SKM-1 treated with dmso at 0.1 percent for 144 hours (cell line): Measurements from ENCODE around the gene SCFD2.

Experiments
- DNase-seq: peaks from one replicate; lab custom pipeline; 2025; ENCODE audit not compliant: unreplicated experiment; lab: John Stamatoyannopoulos, UW

Gene SCFD2

DNA sequence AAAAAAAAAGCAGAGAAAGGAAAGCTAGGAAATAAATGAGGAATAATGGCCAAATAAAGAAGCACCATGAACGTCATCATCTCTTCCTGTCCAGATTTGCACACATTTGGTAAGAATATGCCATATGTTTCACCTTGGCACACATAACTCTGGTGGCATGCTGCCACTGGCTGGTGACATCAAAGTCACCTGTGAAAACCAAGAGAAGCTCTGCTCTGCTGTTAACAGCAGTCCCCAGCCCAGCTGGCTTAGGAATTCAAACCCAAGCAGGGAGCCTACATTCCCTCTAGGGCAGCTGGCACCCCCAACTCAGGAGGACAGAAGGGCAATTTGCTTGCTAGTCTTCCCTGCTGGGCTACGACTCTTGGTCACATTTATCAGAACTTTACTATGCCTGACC lies 426.1 kb downstream of the SCFD2 start:
- DNase-seq = no peak

GRCh38 chr4:52939325-52939724 lies 426.5 kb downstream of the SCFD2 start:
- no peak for DNase-seq

DNA sequence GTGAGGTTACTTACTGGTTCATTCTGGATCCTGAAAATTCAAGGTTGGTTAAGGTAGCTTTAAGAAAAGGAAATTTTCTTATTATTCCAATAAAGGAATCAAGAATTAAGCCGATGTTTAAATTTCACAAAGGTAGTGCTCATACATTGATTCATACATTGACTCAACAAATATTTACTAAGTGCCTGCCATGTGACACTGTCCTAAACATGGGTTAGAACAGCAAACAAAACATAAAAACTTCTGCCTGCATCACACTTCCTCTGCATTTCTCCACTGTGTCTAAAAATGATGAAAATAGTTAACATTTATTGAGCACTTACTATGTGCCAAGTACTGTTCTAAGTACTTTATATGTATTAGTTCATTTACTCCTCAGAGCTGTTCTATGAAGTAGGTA lies 428.0 kb downstream of the SCFD2 start:
- no peak for DNase-seq

GRCh38 chr4:52936729-52937128 lies 429.1 kb downstream of the SCFD2 start:
- no peak for DNase-seq

- no peak for DNase-seq
Observed at GRCh38 chr4:52935317-52935716, 430.5 kb downstream of the SCFD2 start.

DNA sequence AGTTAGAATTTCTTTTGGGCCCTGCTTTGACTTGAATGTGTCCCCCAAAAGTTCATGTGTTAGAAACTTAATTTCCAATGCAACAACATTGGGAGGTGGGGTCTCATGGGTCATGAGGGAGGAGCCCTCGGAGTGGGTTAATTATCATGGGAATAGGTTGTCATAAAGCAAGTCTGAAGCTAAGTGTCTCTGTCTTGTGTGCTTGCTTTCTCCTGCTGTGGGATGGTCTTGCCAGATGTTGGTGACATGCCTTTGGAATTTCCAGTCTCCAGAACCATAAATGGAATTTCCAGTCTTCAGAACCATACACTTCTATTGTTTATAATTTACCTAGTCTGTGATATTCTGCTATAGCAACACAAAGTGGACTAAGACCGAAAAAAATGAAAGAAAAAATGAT lies 432.1 kb downstream of the SCFD2 start:
- DNase-seq = no peak

GRCh38 chr4:52932591-52933470 lies 433.0 kb downstream of the SCFD2 start:
- no peak for DNase-seq

GRCh38 chr4:52931243-52931642 lies 434.6 kb downstream of the SCFD2 start:
- no peak for DNase-seq

DNA sequence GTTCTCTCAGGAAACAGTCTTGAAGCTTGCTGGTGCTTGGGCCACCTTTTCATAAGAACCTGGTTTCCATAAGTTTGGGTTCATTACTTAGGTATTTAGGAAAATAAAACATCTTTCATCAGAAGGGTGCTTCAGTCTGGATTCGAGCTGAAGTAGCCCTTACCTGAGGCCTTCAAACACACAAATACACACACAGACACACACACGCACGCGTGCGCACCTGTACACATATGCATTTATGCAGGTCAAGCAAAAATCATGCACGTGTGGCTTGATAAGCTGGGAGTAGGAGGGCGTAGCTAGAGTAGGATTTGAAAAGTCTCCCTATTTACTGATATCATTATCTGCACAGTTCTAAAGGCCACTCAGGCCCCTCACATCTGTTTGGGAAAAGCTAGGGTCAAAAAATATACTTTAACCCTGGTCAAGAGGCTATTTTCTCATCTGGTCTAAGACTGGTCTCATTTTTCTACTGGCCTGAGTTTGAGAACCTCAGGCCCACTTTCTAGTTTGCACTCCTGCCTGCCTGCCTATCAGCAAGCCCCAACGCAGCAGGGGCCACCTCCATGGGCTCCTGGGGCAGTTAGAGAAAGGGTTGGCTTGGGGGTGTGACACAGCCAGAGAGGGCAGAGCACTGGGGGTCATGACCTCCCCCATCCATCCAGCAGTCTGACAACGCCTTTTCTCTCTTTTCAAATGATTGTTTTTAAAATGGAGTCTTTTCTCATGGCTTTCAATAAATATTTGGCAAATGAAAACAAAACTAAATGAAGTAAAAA lies 439.5 kb downstream of the SCFD2 start:
- DNase-seq = no peak

- DNase-seq = no peak
Observed at GRCh38 chr4:52925531-52925968, 440.3 kb downstream of the SCFD2 start.

DNA sequence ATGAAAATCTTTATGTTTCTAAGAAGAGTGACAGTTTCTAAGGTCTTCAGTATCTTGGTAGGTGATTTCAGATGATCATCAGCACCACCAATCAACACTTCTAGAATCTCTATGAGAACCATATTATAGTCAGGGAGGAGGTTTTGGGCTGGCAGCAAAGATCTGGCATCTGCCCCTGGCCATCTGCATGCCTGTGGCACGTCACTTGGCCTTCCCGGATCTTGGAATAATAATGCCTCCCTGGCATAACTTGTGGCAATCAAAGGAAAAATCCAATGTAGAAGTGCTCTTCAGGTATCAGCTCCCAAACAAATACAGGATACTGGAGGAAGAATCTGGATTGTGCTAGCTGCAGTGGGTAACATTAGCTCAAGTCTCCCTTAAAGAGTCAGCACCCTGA lies 446.4 kb downstream of the SCFD2 start:
- no peak for DNase-seq

- DNase-seq = no peak
Observed at GRCh38 chr4:52917817-52918216, 448.0 kb downstream of the SCFD2 start.

DNA sequence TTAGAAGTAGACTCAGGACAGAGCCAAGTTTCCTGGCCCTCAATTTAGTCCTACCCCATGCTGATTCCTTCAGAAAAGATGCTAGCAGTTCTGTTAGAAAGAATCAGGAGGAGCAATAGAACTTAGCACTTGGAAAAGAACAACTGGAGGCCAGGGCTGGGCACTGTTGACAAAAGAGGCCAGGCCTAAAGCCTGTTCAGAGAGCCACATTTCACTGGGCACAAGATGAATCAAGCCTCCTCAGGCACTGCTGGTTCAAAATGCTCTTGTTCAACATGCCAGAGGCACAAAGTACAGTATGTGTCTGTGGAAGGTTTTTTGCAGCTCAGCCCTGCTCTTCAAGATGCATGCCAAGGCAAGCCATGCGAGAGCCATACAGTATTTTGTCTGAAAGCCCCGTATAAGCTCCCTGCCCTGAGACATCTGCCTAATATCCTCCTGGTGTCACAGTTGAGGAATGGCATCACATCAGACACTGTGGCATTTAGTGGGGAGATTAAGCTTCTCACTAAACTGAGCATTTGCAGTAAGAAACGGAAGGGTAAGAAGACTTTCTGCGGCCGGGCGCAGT lies 450.0 kb downstream of the SCFD2 start:
- no peak for DNase-seq

- no peak for DNase-seq
Observed at GRCh38 chr4:52915191-52915590, 450.7 kb downstream of the SCFD2 start.

- no peak for DNase-seq
Observed at GRCh38 chr4:52914051-52914605, 451.7 kb downstream of the SCFD2 start.

- DNase-seq = no peak
Observed at GRCh38 chr4:52912608-52913007, 453.3 kb downstream of the SCFD2 start.

GRCh38 chr4:52911684-52912294 lies 454.1 kb downstream of the SCFD2 start:
- peak; percentile 66 for DNase-seq

DNA sequence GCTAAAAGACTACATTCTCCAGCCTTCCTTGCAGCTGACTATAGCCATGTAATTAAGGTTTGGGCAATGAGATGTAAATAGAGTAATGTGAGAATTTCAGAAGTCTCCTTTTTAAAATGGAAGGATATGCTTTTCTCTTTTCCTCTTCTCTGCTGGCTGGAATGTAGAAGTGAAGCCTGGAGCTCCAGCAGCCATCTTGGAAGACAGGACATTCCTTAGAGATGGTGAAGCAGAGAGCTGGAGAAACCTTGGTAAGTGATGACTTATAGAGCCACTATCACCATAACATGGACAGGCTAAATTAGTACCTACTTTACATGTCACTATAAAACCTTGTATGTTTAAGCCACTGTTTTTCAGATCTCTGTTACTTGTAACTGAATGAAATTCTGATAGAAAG lies 455.7 kb downstream of the SCFD2 start:
- DNase-seq = no peak

GRCh38 chr4:52907510-52907909 lies 458.4 kb downstream of the SCFD2 start:
- no peak for DNase-seq

DNA sequence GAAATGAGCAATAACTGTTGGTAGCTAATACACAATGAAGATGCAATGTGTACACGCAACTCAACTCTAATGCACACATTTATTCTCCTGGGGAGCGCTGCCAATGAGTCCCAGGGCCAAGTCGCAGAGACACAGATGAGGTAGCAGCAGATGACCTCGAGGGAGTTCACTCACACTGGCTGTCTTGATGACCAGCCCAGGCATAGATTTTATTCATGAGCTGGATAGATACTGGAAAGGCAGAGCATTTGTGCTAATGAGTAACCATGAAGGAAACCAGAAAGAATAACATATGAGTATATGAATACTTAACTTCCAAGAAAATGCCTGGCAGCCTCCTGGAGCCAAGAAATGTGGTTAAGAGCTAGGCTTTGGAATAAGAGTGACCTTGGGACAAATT lies 461.4 kb downstream of the SCFD2 start:
- DNase-seq = no peak

- no peak for DNase-seq
Observed at GRCh38 chr4:52903273-52903672, 462.6 kb downstream of the SCFD2 start.
